ENCODE measurements around the gene C1QL4. TPM values are rescaled to one million over a fixed set of nuclear protein-coding genes. Genes with fewer than 3 reads are reported as not detected.
A peak's percentile ranks its signal among the peaks of the same experiment; 100 is the strongest.
"Not testable (repeated sequence)": the region's sequence is repeated elsewhere in the genome, so short reads cannot be mapped to it uniquely, and the experiment has no call there.

C1QL4 gene
- total RNA-seq, 1 donor from 2014 or later, result not detected

DNA sequence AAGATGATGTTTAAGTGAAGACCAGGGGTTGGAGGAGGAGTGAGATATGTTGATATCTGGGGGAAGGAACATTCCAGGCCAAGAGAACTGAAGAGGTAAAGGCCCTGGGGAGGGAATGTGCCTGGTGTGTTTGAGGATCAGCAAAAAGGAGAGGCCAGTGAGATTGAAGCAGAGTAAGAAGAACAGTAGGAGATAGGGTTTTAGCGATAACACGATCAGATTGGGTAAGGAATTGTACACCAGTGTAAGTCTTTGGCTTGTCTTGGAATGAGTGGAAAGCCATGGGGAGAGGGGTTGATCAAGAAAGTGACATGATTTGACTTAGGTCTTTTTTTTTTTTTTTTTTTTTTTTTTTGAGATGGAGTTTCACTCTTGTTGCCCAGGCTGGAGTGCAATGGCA lies 9.1 kb downstream of the C1QL4 start:
- intact Hi-C loops (cut with micrococcal nuclease), result no loop called here
- no peaks in the 10 kb centered on the region for H3K9me3 Mint-ChIP-seq
- no peak overlapping the region for H3K27ac Mint-ChIP-seq
- no peak overlapping the region for H3K4me3 Mint-ChIP-seq (ENCODE audit: low read depth)
- DNase-seq (ENCODE audit: low spot score), result no peak
- peaks cover 9% of the 10 kb centered on the region for H3K27me3 Mint-ChIP-seq (ENCODE audit: low read depth)
- peaks cover 3% of the 10 kb centered on the region for H3K4me1 Mint-ChIP-seq (ENCODE audit: low read depth)
- peaks cover 58% of the 10 kb centered on the region for H3K36me3 Mint-ChIP-seq (ENCODE audit: low read depth)

DNA sequence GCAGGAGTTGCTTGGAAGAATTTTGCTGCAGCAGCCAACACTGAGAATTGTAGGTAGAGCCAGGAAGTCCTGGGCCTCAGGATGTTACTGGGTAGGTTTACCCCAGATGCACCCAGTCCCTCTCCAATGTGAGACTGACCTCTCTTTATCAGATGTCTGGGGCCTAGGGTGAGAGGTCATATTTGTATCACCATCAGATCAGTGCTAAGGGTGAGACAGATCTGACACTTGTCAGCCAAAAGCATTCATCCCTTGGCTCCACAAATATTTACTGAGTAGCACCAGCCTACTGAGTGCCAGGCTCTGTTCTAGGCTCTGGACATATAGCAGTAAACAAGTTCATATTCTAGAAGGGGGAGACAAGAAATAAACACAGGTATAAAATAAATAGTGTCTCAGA lies 9.6 kb downstream of the C1QL4 start:
- peaks cover 55% of the 10 kb centered on the region for H3K36me3 Mint-ChIP-seq (ENCODE audit: low read depth)
- H3K4me1 Mint-ChIP-seq (ENCODE audit: low read depth), result peaks cover 4% of the 10 kb centered on the region
- DNase-seq (ENCODE audit: low spot score), result no peak
- peaks cover 5% of the 10 kb centered on the region for H3K27me3 Mint-ChIP-seq (ENCODE audit: low read depth)
- H3K4me3 Mint-ChIP-seq (ENCODE audit: low read depth), result no peak overlapping the region
- intact Hi-C loops (cut with micrococcal nuclease), result no loop called here
- H3K27ac Mint-ChIP-seq, result no peak overlapping the region
- H3K9me3 Mint-ChIP-seq, result no peaks in the 10 kb centered on the region

DNA sequence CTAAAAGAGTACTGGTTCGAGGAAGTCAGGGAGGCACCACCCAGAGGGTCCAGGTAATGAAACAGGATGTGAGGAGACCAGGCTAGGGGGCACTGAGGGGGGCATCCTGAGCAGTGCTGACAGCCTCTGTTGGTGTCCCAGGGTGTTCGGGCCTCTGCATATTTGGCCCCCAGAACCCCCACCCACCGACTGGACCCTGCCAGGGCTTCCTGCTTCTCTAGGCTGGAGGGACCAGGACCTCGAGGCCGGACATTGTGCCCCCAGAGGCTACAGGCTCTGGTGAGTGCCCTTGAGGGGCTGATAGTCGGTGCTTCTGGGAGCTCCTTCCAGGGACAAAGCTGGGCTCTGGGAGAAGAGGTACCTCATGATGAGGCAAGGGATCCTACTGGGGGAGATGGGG lies 11.4 kb downstream of the C1QL4 start:
- DNase-seq (ENCODE audit: low spot score), result no peak
- Mint-ChIP-seq H3K4me1 (ENCODE audit: low read depth) (peaks cover 13% of the 10 kb centered on the region), H3K27me3 (ENCODE audit: low read depth) (no peaks in the 10 kb centered on the region), H3K27ac (no peak overlapping the region), H3K9me3 (no peaks in the 10 kb centered on the region), H3K36me3 (ENCODE audit: low read depth) (peaks cover 38% of the 10 kb centered on the region), H3K4me3 (ENCODE audit: low read depth) (no peak overlapping the region)
- intact Hi-C loops (cut with micrococcal nuclease), result no loop called here

DNA sequence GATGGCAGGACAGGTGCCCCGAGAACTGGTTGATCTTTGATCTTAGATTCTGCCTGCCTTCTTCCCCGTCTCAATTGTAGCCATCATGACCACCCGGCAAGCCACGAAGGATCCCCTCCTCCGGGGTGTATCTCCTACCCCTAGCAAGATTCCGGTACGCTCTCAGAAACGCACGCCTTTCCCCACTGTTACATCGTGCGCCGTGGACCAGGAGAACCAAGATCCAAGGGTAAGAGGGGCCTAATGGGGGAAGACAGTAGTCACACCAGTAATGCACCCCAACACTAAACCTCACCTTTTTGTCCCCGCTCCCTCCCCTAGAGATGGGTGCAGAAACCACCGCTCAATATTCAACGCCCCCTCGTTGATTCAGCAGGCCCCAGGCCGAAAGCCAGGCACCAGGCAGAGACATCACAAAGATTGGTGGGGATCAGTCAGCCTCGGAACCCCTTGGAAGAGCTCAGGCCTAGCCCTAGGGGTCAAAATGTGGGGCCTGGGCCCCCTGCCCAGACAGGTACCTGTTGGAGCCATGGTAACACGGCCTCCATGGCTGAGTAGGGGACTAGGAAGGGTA lies 13.4 kb downstream of the C1QL4 start:
- H3K9me3 Mint-ChIP-seq, result no peaks in the 10 kb centered on the region

DNA sequence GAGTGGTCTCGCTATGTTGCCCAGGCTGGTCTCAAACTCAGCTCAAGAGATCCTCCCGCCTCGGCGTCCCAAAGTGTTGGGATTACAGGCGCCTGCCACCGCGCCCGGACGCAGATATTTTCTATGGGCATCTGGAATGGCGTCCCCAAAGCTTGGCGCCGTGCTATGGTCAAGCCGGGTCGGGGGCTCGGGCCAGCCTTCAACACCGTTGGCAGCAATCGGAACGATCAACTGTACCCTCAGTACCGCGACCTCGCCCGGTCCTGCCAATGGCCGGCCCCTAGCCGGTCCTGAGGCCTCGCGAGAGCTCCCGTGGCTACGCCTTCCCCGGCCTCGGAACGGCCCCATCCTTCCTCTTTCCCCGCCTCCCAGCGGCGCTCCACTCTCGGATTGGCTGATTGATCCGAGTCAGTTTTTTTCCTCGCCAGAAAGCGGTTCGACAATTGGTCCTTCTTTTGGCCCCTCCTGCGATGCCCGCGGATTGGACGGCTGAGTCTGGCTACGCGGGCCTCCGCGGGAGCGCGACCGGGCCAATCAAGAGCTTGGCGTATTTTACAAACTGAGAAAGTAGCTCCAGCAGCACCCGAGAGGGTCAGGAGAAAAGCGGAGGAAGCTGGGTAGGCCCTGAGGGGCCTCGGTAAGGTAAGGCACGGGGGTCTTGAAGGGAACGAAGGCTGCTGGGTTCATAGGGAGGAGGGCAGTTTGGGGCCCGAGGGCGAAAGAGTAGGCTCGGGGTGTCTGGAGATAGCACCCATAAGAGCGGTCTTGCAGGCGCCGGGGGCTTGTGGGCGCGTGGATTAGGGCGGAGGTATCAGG lies 14.1 kb downstream of the C1QL4 start, which contains the start of gene TROAP:
TSS of gene TROAP (plus strand) at position 548 of the 816 bp plus-strand sequence. CDS start 354 bp downstream, outside the sequence.
- intact Hi-C loops (cut with micrococcal nuclease), result loop anchor here (2.0 kb wide), 3 partner anchors 46 to 192 kb away; partner anchors contain the start of genes TUBA1B and TUBA1C
- Mint-ChIP-seq H3K27ac (peak within 1 kb of the TSS; percentile 82), H3K36me3 (ENCODE audit: low read depth) (peaks cover 24% of the 10 kb centered on the region), H3K4me1 (ENCODE audit: low read depth) (peaks cover 13% of the 10 kb centered on the region), H3K27me3 (ENCODE audit: low read depth) (peaks cover 3% of the 10 kb centered on the region), H3K4me3 (ENCODE audit: low read depth) (peak within 1 kb of the TSS; percentile 99), H3K9me3 (no peaks in the 10 kb centered on the region)
- DNase-seq (ENCODE audit: low spot score), result peak; percentile 98

More for the DNA sequence above, 13.4 kb downstream of the C1QL4 start:
- intact Hi-C loops (cut with micrococcal nuclease), result loop anchor here (2.0 kb wide), 3 partner anchors 45 to 193 kb away; partner anchors contain the start of genes TUBA1B and TUBA1C
- Mint-ChIP-seq H3K4me1 (ENCODE audit: low read depth) (peaks cover 13% of the 10 kb centered on the region), H3K27me3 (ENCODE audit: low read depth) (peaks cover 3% of the 10 kb centered on the region), H3K4me3 (ENCODE audit: low read depth) (peak overlapping the region; percentile 99), H3K27ac (peak overlapping the region; percentile 82), H3K36me3 (ENCODE audit: low read depth) (peaks cover 26% of the 10 kb centered on the region)
- DNase-seq (ENCODE audit: low spot score), result no peak

DNA sequence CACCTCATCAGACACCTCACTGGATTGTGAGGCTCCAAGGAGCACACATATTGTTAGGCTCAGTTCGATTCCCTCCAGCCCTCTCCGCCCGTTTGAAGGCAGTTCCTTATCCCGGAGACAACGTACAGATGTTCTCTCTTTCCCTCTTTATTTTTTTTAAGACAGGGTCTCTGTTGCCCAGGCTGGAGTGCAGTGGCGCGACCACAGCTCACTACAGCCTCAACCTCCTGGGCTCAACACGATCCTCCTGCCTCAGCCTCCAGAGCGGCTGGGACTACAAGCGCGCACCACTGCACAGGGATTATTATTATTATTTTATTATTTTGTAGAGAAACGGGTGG lies 14.7 kb downstream of the C1QL4 start:
- peaks cover 13% of the 10 kb centered on the region for H3K4me1 Mint-ChIP-seq (ENCODE audit: low read depth)
- H3K27me3 Mint-ChIP-seq (ENCODE audit: low read depth), result peaks cover 3% of the 10 kb centered on the region
- H3K27ac Mint-ChIP-seq, result peak overlapping the region; percentile 82
- H3K9me3 Mint-ChIP-seq, result no peaks in the 10 kb centered on the region
- intact Hi-C loops (cut with micrococcal nuclease), result loop anchor here (2.0 kb wide), 3 partner anchors 46 to 192 kb away; partner anchors contain the start of genes TUBA1B and TUBA1C
- H3K36me3 Mint-ChIP-seq (ENCODE audit: low read depth), result peaks cover 21% of the 10 kb centered on the region
- no peak for DNase-seq (ENCODE audit: low spot score)
- H3K4me3 Mint-ChIP-seq (ENCODE audit: low read depth), result peak overlapping the region; percentile 99

DNA sequence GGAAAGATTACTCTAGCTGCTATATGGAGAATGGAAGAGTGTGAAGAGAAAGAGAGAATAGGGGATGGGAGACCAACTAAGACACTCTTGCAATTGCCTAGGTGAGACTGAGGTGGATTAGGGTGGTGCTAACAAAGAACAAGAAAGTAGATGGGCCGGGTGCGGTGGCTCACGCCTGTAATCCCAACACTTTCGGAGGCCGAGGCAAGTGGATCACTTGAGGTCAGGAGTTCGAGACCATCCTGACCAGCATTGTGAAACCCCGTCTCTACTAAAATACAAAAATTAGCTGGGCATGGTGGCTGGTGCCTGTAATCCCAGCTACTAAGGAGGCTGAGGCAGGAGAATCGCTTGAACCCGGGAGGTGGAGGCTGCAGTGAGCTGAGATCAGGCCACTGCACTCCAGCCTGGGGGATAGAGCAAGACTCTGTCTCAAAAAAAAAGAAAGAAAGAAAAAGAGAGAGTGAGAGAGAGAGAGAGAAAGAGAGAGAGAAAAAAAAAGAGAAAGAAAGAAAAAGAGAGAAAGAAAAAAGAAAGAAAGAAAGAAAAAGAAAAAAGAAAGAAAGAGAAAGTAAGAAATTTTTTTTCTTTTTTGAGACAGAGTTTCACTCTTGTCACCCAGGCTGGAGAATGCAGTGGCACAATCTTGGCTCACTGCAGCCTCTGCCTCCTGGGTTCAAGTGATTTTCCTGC lies 16.4 kb downstream of the C1QL4 start:
- intact Hi-C loops (cut with micrococcal nuclease); H3K9me3 Mint-ChIP-seq; H3K27me3 Mint-ChIP-seq (ENCODE audit: low read depth); H3K27ac Mint-ChIP-seq; DNase-seq (ENCODE audit: low spot score): not testable (repeated sequence)
- peaks cover 12% of the 10 kb centered on the region for H3K4me1 Mint-ChIP-seq (ENCODE audit: low read depth)
- peak overlapping the region; percentile 35 for H3K4me3 Mint-ChIP-seq (ENCODE audit: low read depth)
- H3K36me3 Mint-ChIP-seq (ENCODE audit: low read depth), result peaks cover 14% of the 10 kb centered on the region

DNA sequence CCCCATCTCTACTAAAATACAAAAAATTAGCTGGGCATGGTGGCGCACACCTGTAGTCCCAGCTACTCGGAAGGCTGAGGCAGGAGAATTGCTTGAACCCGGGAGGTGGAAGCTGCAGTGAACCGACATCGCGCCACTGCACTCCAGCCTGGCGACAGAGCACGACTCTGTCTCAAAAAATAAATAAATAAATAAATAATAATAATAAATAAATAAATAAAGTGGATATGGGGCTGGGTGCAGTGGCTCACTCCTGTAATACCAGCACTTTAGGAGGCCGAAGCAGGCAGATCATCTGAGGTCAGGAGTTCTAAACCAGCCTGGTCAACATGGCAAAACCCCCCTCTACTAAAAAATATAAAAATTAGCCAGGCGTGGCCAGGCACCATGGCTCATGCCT lies 19.9 kb downstream of the C1QL4 start:
- H3K27me3 Mint-ChIP-seq (ENCODE audit: low read depth); H3K4me3 Mint-ChIP-seq (ENCODE audit: low read depth); intact Hi-C loops (cut with micrococcal nuclease); H3K4me1 Mint-ChIP-seq (ENCODE audit: low read depth); H3K27ac Mint-ChIP-seq; DNase-seq (ENCODE audit: low spot score); H3K9me3 Mint-ChIP-seq; H3K36me3 Mint-ChIP-seq (ENCODE audit: low read depth): not testable (repeated sequence)

DNA sequence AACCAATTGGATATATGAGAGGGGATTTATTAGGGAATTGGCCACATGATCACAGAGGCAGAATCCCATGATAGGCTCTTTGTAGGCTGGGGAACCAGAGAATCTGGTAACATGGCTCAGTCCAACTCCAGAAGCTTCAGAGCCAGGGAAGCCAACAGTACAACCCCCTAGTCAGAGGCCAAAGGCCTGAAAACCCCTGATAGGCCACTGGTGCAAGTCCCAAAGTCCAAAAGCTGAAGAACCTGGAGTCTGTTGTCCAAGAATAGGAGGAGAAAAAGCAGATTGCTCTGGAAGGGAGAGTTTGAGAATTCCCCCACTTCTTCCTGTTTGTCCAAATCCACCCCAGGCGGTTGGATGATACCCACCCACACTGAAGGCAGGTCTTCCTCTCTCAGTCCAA lies 22.2 kb downstream of the C1QL4 start:
- intact Hi-C loops (cut with micrococcal nuclease), result no loop called here
- Mint-ChIP-seq H3K27me3 (ENCODE audit: low read depth) (peaks cover 19% of the 10 kb centered on the region), H3K4me3 (ENCODE audit: low read depth) (no peak overlapping the region), H3K4me1 (ENCODE audit: low read depth) (no peaks in the 10 kb centered on the region), H3K36me3 (ENCODE audit: low read depth) (no peaks in the 10 kb centered on the region), H3K9me3 (no peaks in the 10 kb centered on the region), H3K27ac (no peak overlapping the region)
- no peak for DNase-seq (ENCODE audit: low spot score)

DNA sequence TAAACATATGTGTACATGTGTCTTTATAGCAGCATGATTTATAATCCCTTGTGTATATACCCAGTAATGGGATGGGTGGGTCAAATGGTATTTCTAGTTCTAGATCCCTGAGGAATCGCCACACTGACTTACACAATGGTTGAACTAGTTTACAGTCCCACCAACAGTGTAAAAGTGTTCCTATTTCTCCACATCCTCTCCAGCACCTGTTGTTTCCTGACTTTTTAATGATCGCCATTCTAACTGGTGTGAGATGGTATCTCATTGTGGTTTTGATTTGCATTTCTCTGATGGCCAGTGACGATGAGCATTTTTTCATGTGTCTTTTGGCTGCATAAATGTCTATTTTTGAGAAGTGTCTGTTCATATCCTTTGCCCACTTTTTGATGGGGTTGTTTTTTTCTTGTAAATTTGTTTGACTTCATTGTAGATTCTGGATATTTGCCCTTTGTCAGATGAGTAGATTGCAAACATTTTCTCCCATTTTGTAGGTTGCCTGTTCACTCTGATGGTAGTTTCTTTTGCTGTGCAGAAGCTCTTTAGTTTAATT lies 26.5 kb downstream of the C1QL4 start:
- H3K27me3 Mint-ChIP-seq (ENCODE audit: low read depth), result peaks cover 37% of the 10 kb centered on the region
- intact Hi-C loops (cut with micrococcal nuclease); H3K36me3 Mint-ChIP-seq (ENCODE audit: low read depth); H3K9me3 Mint-ChIP-seq; DNase-seq (ENCODE audit: low spot score); H3K27ac Mint-ChIP-seq; H3K4me3 Mint-ChIP-seq (ENCODE audit: low read depth); H3K4me1 Mint-ChIP-seq (ENCODE audit: low read depth): not testable (repeated sequence)

DNA sequence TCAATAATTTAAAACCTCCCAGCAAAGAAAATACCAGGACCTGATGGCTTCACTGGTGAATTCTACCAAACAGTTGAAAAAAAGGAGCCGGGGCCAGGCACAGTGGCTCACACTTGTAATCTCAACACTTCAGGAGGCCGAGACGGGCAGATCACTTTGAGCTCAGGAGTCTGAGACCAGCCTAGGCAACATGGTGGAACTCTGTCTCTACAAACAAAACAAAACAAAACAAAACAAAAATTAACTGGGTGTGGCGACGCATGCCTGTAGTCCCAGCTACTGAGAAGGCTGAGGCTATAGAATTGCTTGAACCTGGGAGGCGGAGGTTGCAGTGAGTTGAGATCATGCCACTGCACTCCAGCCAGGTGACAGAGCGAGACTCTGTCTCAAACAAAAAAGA lies 27.6 kb downstream of the C1QL4 start:
- no peak overlapping the region for H3K4me3 Mint-ChIP-seq (ENCODE audit: low read depth)
- H3K27me3 Mint-ChIP-seq (ENCODE audit: low read depth), result peaks cover 40% of the 10 kb centered on the region
- peaks cover 5% of the 10 kb centered on the region for H3K4me1 Mint-ChIP-seq (ENCODE audit: low read depth)
- H3K27ac Mint-ChIP-seq, result no peak overlapping the region
- intact Hi-C loops (cut with micrococcal nuclease), result no loop called here
- no peaks in the 10 kb centered on the region for H3K36me3 Mint-ChIP-seq (ENCODE audit: low read depth)
- DNase-seq (ENCODE audit: low spot score), result no peak
- no peaks in the 10 kb centered on the region for H3K9me3 Mint-ChIP-seq

DNA sequence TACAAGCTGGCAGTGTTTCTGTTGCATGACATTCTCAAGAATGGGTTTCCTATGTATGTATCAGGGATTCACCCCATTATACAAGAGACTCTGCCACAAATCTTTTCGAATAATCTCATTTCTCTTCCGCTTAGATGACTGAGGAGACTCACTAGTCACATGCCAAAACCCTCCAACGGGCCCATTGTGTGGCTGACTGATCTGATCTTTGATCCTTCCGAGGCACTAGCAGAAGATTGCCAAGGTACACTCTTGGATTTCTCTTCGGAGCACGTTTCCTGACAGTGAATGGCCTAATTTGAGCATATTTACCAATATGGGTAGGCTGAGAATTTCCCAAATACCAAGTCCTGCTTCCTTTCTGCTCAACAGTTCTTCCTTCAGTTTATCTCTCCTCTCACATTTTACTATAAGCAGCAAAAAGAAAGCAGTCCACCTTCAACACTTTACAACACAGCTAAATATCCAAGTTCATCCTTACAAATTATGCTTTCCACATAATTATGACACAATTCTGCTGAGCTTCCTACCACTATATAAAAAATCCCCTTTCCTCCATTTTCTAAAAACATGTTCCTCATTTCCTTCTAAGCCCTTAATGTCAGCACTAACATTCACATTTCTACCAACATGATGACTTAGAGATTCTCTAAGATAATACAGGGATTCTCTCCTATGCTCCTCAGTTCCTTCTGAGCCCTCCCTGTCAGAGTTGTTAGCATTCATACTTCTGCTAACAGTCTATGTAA lies 31.1 kb downstream of the C1QL4 start:
- H3K4me3 Mint-ChIP-seq (ENCODE audit: low read depth), result no peak overlapping the region
- no peaks in the 10 kb centered on the region for H3K9me3 Mint-ChIP-seq
- intact Hi-C loops (cut with micrococcal nuclease), result no loop called here
- H3K4me1 Mint-ChIP-seq (ENCODE audit: low read depth), result peaks cover 11% of the 10 kb centered on the region
- H3K27me3 Mint-ChIP-seq (ENCODE audit: low read depth), result peaks cover 32% of the 10 kb centered on the region
- no peaks in the 10 kb centered on the region for H3K36me3 Mint-ChIP-seq (ENCODE audit: low read depth)
- no peak for DNase-seq (ENCODE audit: low spot score)
- no peak overlapping the region for H3K27ac Mint-ChIP-seq
